ENCODE data around the gene ALG10B.
"Not testable (repeated sequence)": the region's sequence is repeated elsewhere in the genome, so short reads cannot be mapped to it uniquely, and the experiment has no call there.

The ALG10B gene, protein sequence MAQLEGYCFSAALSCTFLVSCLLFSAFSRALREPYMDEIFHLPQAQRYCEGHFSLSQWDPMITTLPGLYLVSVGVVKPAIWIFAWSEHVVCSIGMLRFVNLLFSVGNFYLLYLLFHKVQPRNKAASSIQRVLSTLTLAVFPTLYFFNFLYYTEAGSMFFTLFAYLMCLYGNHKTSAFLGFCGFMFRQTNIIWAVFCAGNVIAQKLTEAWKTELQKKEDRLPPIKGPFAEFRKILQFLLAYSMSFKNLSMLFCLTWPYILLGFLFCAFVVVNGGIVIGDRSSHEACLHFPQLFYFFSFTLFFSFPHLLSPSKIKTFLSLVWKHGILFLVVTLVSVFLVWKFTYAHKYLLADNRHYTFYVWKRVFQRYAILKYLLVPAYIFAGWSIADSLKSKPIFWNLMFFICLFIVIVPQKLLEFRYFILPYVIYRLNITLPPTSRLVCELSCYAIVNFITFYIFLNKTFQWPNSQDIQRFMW

GRCh38 chr12:38316391-38317129, at the start of gene ALG10B:
Gene ALG10B (plus strand): TSS chr12:38316774. CDS start chr12:38316894, 120 bp downstream.
- DNase-seq (ENCODE audit: low read depth in 2 of 2) = peak; percentile 93 to 94

DNA sequence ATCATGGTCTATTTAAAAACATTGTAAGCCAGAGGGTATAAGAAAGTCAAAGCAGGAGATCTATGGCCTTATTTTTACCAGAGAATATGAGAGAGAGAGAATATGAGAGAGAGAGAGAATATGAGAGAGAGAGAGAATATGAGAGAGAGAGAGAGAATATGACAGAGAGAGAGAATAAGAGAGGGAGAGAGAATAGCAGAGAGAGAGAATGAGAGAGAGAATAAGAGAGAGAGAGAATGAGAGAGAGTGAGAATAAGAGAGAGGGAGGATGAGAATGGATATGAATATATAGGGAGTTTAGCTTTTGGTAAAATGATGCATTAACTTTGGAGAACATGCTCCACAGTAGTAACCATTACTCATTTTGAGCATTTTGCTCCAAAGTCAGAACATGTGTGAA, 48.0 kb upstream of the ALG10B start:
- DNase-seq (ENCODE audit: low read depth in 2 of 2) = no peak

DNA sequence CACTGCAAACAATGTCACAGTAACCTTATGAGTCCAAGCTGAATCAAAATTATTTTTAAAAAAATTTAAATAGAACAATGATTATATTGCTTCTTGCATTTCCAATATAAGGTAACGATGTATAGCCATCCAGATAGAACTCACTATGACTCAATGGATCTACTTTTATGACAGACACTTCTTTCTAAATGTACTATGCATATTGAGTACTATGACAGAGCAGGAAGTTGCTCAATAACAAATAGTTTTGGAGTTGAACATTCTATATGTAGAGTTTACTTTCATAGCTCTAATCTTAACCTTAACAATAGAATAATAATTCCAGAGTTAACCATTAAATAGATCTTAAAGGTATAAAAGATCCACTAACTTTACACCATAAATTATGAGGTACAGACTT, 46.7 kb upstream of the ALG10B start:
- DNase-seq (ENCODE audit: low read depth in 2 of 2) = no peak

GRCh38 chr12:38279756-38280155, 36.8 kb upstream of the ALG10B start:
- DNase-seq (ENCODE audit: low read depth in 2 of 2) = no peak

DNA sequence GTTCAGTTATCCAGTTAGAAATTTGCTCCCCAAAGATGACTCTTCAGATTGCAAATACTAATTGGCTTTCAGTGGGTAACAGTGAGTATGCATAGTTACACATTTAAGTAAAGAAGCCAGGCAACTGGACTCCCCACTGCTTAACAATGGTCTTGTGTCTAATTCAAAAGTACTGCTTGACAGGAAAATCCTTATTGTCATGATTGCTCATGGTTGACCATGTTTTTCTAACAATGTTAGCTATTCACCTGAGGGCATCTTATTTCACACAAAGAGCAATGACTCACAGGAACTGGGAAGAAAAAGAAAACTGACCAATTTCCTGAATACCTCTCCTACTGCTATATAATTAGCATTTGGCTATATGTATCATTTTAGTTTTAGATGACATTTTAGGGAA, 33.7 kb upstream of the ALG10B start:
- DNase-seq (ENCODE audit: low read depth in 2 of 2) = no peak

GRCh38 chr12:38289396-38289795, 27.2 kb upstream of the ALG10B start:
- DNase-seq (ENCODE audit: low read depth in 2 of 2) = no peak

DNA sequence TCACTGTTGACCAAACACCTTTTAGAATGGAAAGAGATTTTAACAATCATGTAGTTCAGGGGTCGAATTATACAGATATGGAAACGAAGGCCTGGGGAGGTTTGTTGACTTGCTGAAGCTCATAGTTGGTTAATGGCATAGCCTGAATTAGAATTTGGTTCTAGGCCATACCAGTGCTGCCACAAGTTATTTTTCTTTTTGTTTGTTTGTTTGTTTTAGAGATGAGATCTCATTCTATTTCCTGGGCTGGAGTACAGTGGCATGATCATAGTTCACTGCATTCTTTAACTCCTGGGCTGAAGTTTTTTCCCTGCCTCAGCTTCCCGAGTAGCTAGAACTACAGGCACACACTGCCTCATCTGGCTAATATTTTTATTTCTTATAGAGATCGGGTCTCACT, 25.4 kb upstream of the ALG10B start:
- no peak for DNase-seq (ENCODE audit: low read depth in 2 of 2)

GRCh38 chr12:38302972-38303371, 13.6 kb upstream of the ALG10B start:
- not testable (repeated sequence) for DNase-seq (ENCODE audit: low read depth in 2 of 2)

GRCh38 chr12:38321966-38322365, 5.4 kb downstream of the ALG10B start:
- not testable (repeated sequence) for DNase-seq (ENCODE audit: low read depth in 2 of 2)

DNA sequence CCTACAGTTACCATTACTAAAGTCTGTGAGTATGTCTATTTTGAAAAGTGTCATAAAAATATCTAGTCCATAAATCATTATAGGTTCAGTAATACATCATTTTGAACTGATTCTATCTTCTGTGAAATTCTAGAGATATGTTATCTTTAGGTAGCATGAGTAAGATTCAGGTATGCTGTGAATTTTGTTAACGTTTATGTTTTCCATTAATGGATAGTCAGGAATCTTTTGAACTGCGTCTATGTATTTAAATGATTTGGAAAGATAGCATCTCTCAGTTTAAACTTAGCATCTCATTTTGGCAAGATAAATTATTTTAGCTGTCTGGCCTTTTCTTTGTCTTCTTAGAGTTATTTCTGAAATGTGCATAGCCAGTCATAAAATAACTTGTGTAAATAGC, 8.3 kb downstream of the ALG10B start:
- DNase-seq (ENCODE audit: low read depth in 2 of 2) = no peak

DNA sequence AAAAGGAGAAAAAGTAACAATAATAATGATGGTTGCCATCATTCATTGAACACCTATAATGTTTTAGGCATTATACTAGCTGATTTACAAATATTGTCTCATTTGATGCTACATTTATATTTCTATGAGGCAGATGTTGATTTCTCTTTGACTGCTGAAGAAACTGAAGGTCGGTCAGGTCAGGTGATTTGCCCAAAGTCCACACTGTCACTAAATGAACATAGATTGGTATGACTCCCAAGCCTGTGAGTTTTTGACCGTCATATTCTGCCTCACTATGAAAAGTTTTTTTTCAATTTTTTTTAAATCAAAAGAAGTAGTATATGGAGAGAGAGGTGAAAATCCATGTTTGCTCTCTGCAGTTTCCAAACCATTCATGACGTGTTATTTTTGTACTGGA, 10.8 kb downstream of the ALG10B start:
- DNase-seq (ENCODE audit: low read depth in 2 of 2) = no peak

- no peak for DNase-seq (ENCODE audit: low read depth in 2 of 2)
Measured at GRCh38 chr12:38328306-38328895, 11.8 kb downstream of the ALG10B start.

- not testable (repeated sequence) for DNase-seq (ENCODE audit: low read depth in 2 of 2)
Measured at GRCh38 chr12:38330414-38330813, 13.8 kb downstream of the ALG10B start.

DNA sequence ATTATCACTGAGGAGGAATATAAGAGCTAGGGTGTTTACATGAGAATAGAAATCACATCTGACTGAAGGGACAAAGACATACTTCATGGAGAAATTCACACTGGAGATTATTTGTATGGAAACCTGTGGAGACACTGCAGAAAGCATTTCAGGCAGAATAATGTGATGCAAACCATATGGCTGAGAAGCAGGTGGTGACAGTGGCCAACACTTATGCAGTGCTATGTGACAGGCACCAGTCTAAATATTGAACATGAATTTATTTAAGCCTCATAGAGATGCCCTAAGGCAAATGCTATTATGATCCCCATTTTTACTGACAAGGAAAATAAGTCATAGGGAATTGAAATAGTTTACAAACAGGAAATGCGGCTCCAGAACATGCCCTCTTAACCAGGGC, 16.2 kb downstream of the ALG10B start:
- DNase-seq (ENCODE audit: low read depth in 2 of 2) = no peak

DNA sequence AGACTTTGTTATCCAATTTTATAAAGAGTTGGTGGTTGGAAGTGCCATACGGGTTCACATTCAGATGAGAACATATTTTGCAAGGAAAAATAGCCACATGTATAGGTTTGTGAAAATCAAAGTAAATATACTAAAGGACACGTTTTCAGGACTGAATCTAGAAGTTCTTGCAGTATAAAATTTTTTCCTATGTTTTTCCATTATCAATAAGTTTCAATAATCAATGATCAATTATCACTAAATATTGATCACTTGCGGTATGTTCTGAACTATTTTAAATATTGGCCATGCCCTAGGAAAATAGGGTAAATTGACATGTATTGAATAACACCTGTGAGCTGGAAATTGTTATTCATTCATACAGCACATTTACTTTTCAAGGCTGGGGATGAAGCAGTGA, 25.9 kb downstream of the ALG10B start:
- DNase-seq (ENCODE audit: low read depth in 2 of 2) = no peak

- not testable (repeated sequence) for DNase-seq (ENCODE audit: low read depth in 2 of 2)
Measured at GRCh38 chr12:38343256-38343655, 26.7 kb downstream of the ALG10B start.

- not testable (repeated sequence) for DNase-seq (ENCODE audit: low read depth in 2 of 2)
Measured at GRCh38 chr12:38343916-38344315, 27.3 kb downstream of the ALG10B start.

- DNase-seq (ENCODE audit: low read depth in 2 of 2) = no peak
Measured at GRCh38 chr12:38350342-38351174, 34.0 kb downstream of the ALG10B start.

DNA sequence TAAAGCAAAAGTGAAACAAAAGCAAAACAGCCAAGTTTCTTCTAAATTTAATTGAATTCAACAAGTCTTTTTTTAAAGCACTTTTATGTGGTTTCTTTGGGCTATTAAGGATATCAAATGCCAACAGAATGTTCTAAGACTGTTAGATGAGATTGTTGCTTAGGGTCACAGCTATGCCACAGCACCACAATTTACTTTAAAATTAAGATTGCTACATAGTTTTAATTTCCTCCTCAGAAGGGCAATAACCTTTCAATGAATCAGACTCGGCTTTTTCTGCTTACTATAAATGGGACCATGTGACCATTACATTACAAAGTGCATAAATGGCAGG, 34.6 kb downstream of the ALG10B start:
- DNase-seq (ENCODE audit: low read depth in 2 of 2) = not testable (repeated sequence)

- no peak for DNase-seq (ENCODE audit: low read depth in 2 of 2)
Measured at GRCh38 chr12:38367506-38367905, 50.9 kb downstream of the ALG10B start.

- DNase-seq (ENCODE audit: low read depth in 2 of 2) = no peak
Measured at GRCh38 chr12:38370311-38370710, 53.7 kb downstream of the ALG10B start.

- no peak for DNase-seq (ENCODE audit: low read depth in 2 of 2)
Measured at GRCh38 chr12:38373784-38374183, 57.2 kb downstream of the ALG10B start.
